ENCODE results near the gene RHEX. TPM values are rescaled to one million over a fixed set of nuclear protein-coding genes. Genes with fewer than 3 reads are reported as not detected.

The RHEX gene
- total RNA-seq, 1 donor from 2014 or later: 0.44 TPM

GRCh38 chr1:206114692-206115640, 62.0 kb downstream of the RHEX start:
- TF ChIP-seq CTCF (IDR thresholded peaks at IDR 0.05; ENCODE audit: borderline replicate concordance): no peak
- intact Hi-C loops (cut with micrococcal nuclease): no loop called here
- Histone ChIP-seq H3K27ac (replicated peaks) (no peak overlapping the region), H3K4me3 (no peak overlapping the region), H3K36me3 (no peaks in the 10 kb centered on the region), H3K9me3 (replicated peaks) (no peaks in the 10 kb centered on the region), H3K4me1 (peaks cover 14% of the 10 kb centered on the region), H3K27me3 (ENCODE audit: low read depth) (peaks cover 10% of the 10 kb centered on the region)
- no peak for DNase-seq

GRCh38 chr1:206115791-206116190, 62.8 kb downstream of the RHEX start:
- no peak for TF ChIP-seq CTCF (IDR thresholded peaks at IDR 0.05; ENCODE audit: borderline replicate concordance)
- DNase-seq: no peak
- H3K9me3 ChIP-seq (replicated peaks): peaks cover 7% of the 10 kb centered on the region
- peaks cover 14% of the 10 kb centered on the region for H3K4me1 ChIP-seq
- no peaks in the 10 kb centered on the region for H3K36me3 ChIP-seq
- H3K27me3 ChIP-seq (ENCODE audit: low read depth): peaks cover 10% of the 10 kb centered on the region
- no peak overlapping the region for H3K27ac ChIP-seq (replicated peaks)
- no peak overlapping the region for H3K4me3 ChIP-seq
- intact Hi-C loops (cut with micrococcal nuclease): no loop called here

- Histone ChIP-seq H3K4me1 (peaks cover 14% of the 10 kb centered on the region), H3K27ac (replicated peaks) (no peak overlapping the region), H3K4me3 (no peak overlapping the region), H3K9me3 (replicated peaks) (peaks cover 13% of the 10 kb centered on the region), H3K36me3 (no peaks in the 10 kb centered on the region), H3K27me3 (ENCODE audit: low read depth) (peaks cover 10% of the 10 kb centered on the region)
- TF ChIP-seq CTCF (IDR thresholded peaks at IDR 0.05; ENCODE audit: borderline replicate concordance): no peak
- intact Hi-C loops (cut with micrococcal nuclease): no loop called here
- DNase-seq: no peak
Observed at GRCh38 chr1:206116191-206116872, 63.4 kb downstream of the RHEX start.

- Histone ChIP-seq H3K27me3 (ENCODE audit: low read depth) (peaks cover 10% of the 10 kb centered on the region), H3K36me3 (no peaks in the 10 kb centered on the region), H3K4me3 (peak overlapping the region; percentile 68), H3K9me3 (replicated peaks) (peaks cover 17% of the 10 kb centered on the region), H3K4me1 (peaks cover 14% of the 10 kb centered on the region), H3K27ac (replicated peaks) (no peak overlapping the region)
- no peak for TF ChIP-seq CTCF (IDR thresholded peaks at IDR 0.05; ENCODE audit: borderline replicate concordance)
- intact Hi-C loops (cut with micrococcal nuclease): no loop called here
- no peak for DNase-seq
Observed at GRCh38 chr1:206116873-206117150, 63.8 kb downstream of the RHEX start.

GRCh38 chr1:206117151-206117948, 64.4 kb downstream of the RHEX start, which contains the start of gene AVPR1B:
Gene AVPR1B (minus strand): TSS chr1:206117388. CDS start chr1:206116890, 498 bp downstream.
- intact Hi-C loops (cut with micrococcal nuclease): no loop called here
- Histone ChIP-seq H3K9me3 (replicated peaks) (peaks cover 23% of the 10 kb centered on the region), H3K36me3 (no peaks in the 10 kb centered on the region), H3K4me1 (peaks cover 14% of the 10 kb centered on the region), H3K4me3 (peak within 1 kb of the TSS; percentile 68), H3K27ac (replicated peaks) (no peak within 1 kb of the TSS), H3K27me3 (ENCODE audit: low read depth) (peaks cover 10% of the 10 kb centered on the region)
- peak; percentile 48 for DNase-seq
- TF ChIP-seq CTCF (IDR thresholded peaks at IDR 0.05; ENCODE audit: borderline replicate concordance): peak; percentile 18
